MM.1S (cell line): ENCODE results near the gene ENTREP1.

Source experiments
- CTCF ChIP-seq: fragments of 300-600 bp; sonication (generic); IDR thresholded peaks from 2 replicates; pipeline ENCODE4 v1.5.1; 2016; ENCODE audit warnings: antibody characterized with exemption, low read length, mixed read lengths
- EZH2 ChIP-seq: fragments of 300-600 bp; sonication (generic); optimal IDR thresholded peaks from 2 replicates; pipeline ENCODE3; 2017; ENCODE audit warnings: low read depth, mild to moderate bottlenecking, antibody characterized with exemption, low read length, mixed read lengths
- EZH2phosphoT487 ChIP-seq: fragments of 300-600 bp; sonication (generic); IDR thresholded peaks from 2 replicates; pipeline ENCODE4 v1.6.1; 2018; ENCODE audit warnings: antibody characterized with exemption, low read length

- TF ChIP-seq CTCF (no peak; the same call in 1 of the 2 replicates), EZH2 (no peak), EZH2phosphoT487 (no peak)
These were observed 87.7 kb downstream of the ENTREP1 start for GRCh38 chr9:69412741-69413150.
